Spleen (tissue), 7 donors: Measurements from ENCODE around the gene ZSCAN22.

ENCODE experiments used
- CTCF ChIP-seq, 11 experiments: fragments of 200-600 bp in 7 of 11; fragments of 450-650 bp in 4 of 11; sonication (generic) in 4 of 11; IDR thresholded peaks in 8 of 11; conservative IDR thresholded peaks in 3 of 11; 1 replicate in 7 of 11; 2 replicates in 4 of 11; pipeline versions ENCODE4 v1.4.0 to v1.8.0; 2016 to 2021; ENCODE audit warnings: antibody characterized with exemption in 11 of 11, inconsistent platforms in 4 of 11, mild to moderate bottlenecking in 1 of 11
- POLR2A ChIP-seq, 3 donors: fragments of 450-650 bp; IDR thresholded peaks; one replicate each; pipeline ENCODE4 v1.5.1; 2017; ENCODE audit warnings: antibody characterized with exemption in 3 of 3, mild to moderate bottlenecking in 1 of 3
- POLR2AphosphoS5 ChIP-seq, 3 donors: sonication (generic); formaldehyde crosslinking; IDR thresholded peaks; one replicate each; pipeline ENCODE4 v1.5.1; 2017; ENCODE audit warnings: antibody characterized with exemption in 3 of 3
- donor health status: DM: no; HTN: no; CAD: no; lungs with moderate emphysema.
- donor health status: DM: no; HTN: no; CAD: no.
- donor health status: DM: no; HTN: no; CAD: no.

- no peak for TF ChIP-seq CTCF (IDR thresholded peaks at IDR 0.05 in 8 of 11, conservative IDR thresholded peaks at IDR 0.05 in 3 of 11)
- no peak for TF ChIP-seq POLR2A (IDR thresholded peaks at IDR 0.05)
- no peak for TF ChIP-seq POLR2AphosphoS5 (IDR thresholded peaks at IDR 0.05)
These were observed 46.9 kb upstream of the ZSCAN22 start for GRCh38 chr19:58279925-58280316.
